ENCODE measurements around the gene CDC73.
"Not testable (repeated sequence)": the region's sequence is repeated elsewhere in the genome, so short reads cannot be mapped to it uniquely, and the experiment has no call there.

The CDC73 gene

GRCh38 chr1:193114485-193115095 is 7.2 kb upstream of the CDC73 start:
- DNase-seq (ENCODE audit: low spot score) = no peak

- peak; percentile 60 for DNase-seq (ENCODE audit: low spot score)
Measured at GRCh38 chr1:193115629-193116227, 6.1 kb upstream of the CDC73 start.

GRCh38 chr1:193117167-193117566 is 4.7 kb upstream of the CDC73 start:
- not testable (repeated sequence) for DNase-seq (ENCODE audit: low spot score)

GRCh38 chr1:193118194-193118593 is 3.6 kb upstream of the CDC73 start:
- no peak for DNase-seq (ENCODE audit: low spot score)

DNA sequence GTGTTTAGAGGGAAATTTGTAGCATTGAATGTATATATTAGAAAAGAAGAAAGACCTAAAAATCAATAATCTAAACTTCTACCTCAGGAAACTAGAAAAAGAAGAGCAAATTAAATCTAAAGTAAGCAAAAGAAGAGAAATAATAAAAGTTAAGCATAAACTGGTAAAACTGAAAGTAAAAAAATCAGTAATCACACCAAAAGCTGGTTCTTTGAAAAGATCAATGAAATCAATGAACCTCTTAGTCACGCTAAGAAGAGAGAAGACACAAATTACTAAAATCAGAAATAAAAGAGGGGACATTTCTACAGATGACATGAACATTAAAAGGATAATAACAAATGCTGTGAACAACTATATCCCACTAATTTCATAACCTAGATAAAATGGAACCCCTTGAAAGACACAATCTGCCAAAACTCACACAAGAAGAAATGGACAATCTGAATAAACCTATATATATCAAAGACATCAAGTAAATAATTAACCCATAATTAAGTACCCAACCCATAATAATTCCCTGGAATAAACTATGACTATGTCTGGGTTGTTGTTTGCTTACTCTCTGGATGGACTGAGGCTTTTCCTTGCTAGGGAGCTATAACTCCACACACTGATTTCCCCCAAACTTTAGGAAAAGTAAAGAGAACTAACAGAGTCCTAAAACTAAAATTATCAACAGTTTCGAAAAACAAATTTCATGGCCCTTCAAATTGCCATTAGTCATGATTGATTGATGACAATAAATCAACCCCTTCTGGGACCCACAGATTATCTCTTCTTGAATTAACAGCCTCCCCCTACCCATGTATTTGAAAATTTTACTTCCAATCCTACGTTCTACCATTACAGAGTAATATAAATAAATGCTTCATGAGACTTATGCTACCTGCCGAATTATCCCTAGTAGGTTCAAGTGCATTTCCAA is 2.8 kb upstream of the CDC73 start:
- no peak for DNase-seq (ENCODE audit: low spot score)

GRCh38 chr1:193120604-193121166 is 1.1 kb upstream of the CDC73 start:
- no peak for DNase-seq (ENCODE audit: low spot score)

DNA sequence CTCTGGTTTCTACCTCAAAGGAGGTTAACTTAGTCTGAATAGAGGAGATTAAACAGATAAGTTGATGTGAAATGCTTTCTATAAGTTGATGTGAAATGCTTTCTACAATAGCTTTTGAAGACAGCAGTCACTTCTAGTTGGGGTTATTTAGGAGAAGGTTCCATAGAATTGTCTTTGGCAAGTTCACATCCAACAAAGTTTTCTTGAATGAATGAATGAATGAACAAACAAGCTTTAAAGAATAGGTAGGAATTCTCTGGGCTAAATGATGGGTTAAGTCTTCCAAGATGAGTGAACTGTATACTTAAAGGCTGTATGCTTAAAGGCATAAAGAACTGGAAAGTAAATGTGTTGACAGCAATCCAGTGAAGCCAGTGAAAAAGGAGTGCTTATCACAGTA is 1.9 kb downstream of the CDC73 start:
- no peak for DNase-seq (ENCODE audit: low spot score)

- no peak for DNase-seq (ENCODE audit: low spot score)
Measured at GRCh38 chr1:193125369-193125768, 3.5 kb downstream of the CDC73 start.

DNA sequence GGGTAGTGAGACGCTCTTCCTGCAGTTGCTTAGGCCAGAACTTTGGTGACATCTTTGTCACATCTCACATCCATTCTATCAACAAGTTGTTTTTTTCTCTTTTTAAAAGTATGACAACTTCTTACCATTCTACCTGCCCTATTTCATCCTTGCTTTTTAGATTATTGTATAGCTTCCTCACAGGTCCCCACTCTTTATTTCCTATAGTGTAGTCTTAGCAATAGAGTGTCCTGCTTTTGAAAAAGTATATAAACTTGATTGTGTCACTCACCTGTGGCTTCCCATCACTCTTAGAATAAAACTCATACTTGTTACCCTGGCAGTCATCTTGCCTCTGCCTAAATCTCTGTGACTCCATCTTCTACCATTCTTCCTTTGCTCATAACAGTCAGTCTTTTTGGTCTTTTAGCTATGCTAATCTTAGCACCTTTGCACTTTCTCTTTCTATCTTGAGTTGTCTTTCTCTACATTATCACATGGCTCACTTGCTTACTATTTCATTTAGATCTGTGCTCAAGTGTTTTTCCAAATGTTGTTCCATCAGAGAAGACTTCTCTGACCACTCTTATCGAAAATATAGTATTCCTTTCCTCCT is 9.5 kb downstream of the CDC73 start:
- no peak for DNase-seq (ENCODE audit: low spot score)

DNA sequence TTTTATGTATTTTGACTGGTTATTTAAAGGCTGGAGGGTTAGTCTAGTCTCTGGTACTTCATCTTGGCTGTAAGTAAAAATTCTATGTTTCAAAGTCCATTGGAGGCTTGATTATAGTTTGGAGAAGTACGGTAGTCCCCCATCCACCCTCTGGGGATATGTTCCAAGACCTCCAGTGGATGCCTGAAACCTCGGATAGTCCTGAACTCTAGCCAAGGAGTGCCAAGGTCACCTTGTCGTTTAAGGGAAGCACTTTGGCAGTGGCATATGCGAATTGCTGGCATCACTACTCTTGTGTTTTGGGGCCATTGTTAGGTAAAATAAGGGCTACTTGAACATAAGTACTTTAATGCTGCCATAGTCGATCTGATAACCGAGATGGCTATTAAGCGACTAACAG is 18.4 kb downstream of the CDC73 start:
- DNase-seq (ENCODE audit: low spot score) = no peak

DNA sequence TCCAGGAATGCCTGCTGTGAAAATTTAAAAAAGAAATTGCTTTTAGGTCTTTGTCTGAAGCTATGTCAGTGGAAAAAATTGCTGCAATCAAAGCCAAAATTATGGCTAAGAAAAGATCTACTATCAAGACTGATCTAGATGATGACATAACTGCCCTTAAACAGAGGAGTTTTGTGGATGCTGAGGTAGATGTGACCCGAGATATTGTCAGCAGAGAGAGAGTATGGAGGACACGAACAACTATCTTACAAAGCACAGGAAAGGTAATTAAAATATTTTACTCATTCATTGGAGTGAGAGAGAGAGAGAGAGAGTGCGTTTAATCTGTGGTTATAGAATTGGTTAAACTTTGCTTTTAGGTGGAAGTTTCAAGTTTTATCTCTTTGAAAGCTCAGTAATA is 20.0 kb downstream of the CDC73 start:
- DNase-seq (ENCODE audit: low spot score) = no peak

- no peak for DNase-seq (ENCODE audit: low spot score)
Measured at GRCh38 chr1:193142409-193142808, 20.6 kb downstream of the CDC73 start.

DNA sequence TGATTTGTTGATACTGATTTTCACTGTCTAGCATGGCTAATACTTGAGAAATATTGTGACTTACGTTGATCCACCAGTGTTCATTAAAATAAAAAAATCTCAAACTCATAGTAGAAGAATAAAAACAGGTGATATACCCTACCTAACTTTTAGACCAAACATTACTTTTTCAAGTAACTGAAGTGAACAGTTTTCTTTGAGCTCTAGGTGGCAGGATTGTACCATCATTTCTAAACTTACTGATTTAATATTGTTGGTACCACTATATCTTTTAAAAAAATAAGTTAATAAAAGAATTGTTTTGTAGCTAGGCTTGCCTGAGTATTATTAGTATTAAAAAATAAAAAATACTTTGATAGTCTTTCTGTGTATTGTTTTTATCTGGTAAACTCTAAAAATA is 21.5 kb downstream of the CDC73 start:
- peak; percentile 9 for DNase-seq (ENCODE audit: low spot score)

DNA sequence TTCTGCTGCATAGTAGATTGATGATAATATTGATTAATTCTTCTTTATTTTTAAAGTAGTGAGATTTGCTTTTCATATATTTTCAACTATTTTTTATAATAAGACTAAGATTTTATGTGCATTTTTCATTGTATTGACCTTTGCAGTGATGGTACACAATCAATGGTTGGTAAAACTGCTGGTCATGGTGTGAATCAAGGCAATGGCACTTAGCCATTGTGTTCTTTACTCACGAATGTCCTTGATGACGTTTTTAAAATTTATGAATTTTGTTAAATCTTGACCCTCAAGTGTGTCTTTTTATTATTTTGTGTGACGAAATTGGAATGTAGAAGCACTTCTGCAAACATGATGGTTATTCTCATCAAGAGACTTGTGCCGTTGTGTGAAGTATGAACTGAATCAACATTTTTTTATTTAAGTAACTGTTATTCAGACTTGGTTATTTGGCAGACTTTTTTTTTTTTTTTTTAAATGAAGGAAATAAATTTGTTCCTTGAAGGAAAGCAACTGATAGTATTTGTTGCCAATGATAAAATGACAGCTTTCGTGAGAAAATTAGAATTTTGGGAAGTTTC is 22.6 kb downstream of the CDC73 start:
- DNase-seq (ENCODE audit: low spot score) = no peak

DNA sequence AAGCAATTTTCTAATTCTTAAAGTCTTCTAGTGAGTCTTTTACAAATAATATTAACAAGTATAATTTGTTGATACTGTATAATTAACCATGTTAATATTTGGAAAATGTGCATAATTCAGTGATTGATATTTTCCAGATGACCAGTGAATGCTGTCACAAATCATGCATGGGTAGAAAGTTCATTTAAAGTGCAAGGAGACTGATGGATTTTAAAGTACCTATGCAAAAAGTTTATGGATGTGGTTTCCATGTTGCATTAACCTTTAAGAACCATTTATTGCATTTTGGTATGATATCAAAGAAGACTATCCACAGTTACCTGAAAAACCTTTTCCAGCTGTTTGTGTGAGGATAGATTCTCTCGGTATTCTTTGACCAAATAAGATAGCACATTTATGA is 23.2 kb downstream of the CDC73 start:
- DNase-seq (ENCODE audit: low spot score) = no peak

- DNase-seq (ENCODE audit: low spot score) = no peak
Measured at GRCh38 chr1:193156117-193156821, 34.4 kb downstream of the CDC73 start.

DNA sequence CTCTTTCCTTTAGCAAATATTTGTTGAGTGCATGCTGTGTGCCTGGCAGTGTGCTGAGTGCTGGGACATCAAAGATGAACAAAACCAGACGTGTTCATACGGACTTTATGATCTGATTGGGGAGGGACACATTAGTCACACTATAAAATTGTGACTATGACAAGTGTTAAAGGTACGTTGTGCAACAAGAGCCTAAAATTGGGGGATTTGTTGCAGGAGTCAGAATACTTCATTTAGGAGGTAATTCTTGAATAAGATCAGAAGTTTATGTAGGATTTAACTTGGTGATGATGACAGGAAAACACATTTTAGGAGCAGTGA is 35.0 kb downstream of the CDC73 start:
- no peak for DNase-seq (ENCODE audit: low spot score)

- no peak for DNase-seq (ENCODE audit: low spot score)
Measured at GRCh38 chr1:193157360-193157759, 35.5 kb downstream of the CDC73 start.

GRCh38 chr1:193176113-193176512 is 54.3 kb downstream of the CDC73 start:
- DNase-seq (ENCODE audit: low spot score) = no peak

DNA sequence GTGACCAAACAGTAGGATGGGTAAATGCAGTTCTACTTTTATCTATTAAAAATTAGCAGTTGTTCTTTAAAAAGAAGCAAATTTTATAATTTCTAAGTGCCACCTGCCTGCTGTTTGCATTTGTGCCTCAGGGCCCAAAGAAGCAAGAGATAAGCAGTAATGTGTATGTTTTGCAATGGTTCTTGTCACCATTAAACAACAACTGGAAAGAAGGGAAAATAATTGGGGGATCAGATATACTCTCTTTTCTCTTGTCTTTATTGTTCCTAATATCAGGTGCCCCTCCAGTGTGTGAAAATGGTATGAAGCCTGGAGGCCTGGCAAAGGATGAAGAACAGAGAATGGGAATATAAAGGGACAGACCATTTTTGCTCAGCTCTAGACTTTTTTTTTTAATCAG is 55.0 kb downstream of the CDC73 start:
- DNase-seq (ENCODE audit: low spot score) = no peak

DNA sequence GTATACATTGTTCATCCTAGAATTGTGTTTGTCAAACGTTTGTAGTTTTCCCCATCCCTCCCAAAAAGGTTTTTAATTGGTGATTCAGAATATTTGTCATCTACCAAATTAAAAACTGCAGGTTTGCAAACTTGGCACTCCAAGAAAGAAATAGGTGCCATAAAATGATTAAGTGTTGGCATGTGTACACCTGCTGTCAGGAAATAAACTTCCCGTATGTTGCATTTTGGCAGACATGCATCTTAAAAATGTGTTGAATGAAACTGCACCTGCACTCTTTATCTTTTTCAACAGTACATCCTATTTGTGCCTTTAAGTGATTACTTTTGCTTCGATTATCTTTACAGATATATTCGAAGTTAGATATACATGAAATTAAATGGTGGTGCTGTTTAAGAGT is 57.3 kb downstream of the CDC73 start:
- DNase-seq (ENCODE audit: low spot score) = no peak

- no peak for DNase-seq (ENCODE audit: low spot score)
Measured at GRCh38 chr1:193181536-193181935, 59.7 kb downstream of the CDC73 start.
